ENCODE data around the gene HPCAL4. TPM values are rescaled to one million over a fixed set of nuclear protein-coding genes. Genes with fewer than 3 reads are reported as not detected.

Gene HPCAL4
- total and polyA plus RNA-seq, 9 of the 15 experiments (the other 6 are each of a cell fraction or from before 2014, with no cell fraction given) = 0.01 to 0.04 (median 0.04) TPM; not detected in 4

GRCh38 chr1:39677645-39678044 is 13.6 kb downstream of the HPCAL4 start (continued):
- TF ChIP-seq, protein P1, sequence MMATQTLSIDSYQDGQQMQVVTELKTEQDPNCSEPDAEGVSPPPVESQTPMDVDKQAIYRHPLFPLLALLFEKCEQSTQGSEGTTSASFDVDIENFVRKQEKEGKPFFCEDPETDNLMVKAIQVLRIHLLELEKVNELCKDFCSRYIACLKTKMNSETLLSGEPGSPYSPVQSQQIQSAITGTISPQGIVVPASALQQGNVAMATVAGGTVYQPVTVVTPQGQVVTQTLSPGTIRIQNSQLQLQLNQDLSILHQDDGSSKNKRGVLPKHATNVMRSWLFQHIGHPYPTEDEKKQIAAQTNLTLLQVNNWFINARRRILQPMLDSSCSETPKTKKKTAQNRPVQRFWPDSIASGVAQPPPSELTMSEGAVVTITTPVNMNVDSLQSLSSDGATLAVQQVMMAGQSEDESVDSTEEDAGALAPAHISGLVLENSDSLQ (IDR thresholded peaks at IDR 0.05) = peak; percentile 60; the same call in 1 of the 2 replicates
- TF ChIP-seq L3MBTL2 (IDR thresholded peaks at IDR 0.05) (peak; percentile 75), RBM15 (IDR thresholded peaks at IDR 0.05; ENCODE audit: insufficient read depth, low read length) (no peak), PML (IDR thresholded peaks at IDR 0.05; ENCODE audit: low read length) (no peak), SIX5 (IDR thresholded peaks at IDR 0.05; ENCODE audit: borderline replicate concordance in 1 of 2, insufficient read depth in 1 of 2, low read depth in 1 of 2, low read length in 2 of 2) (no peak), MGA (IDR thresholded peaks at IDR 0.05) (peak; percentile 75), ZFP91 (CRISPR knock-in tag; IDR thresholded peaks at IDR 0.05) (no peak), CREB1 (IDR thresholded peaks at IDR 0.05) (no peak), CREB1 (CRISPR knock-in tag; IDR thresholded peaks at IDR 0.05) (no peak), KDM5B (IDR thresholded peaks at IDR 0.05; ENCODE audit: insufficient replicate concordance, low read depth, low read length) (no peak), SNRNP70 (optimal IDR thresholded peaks at IDR 0.05; ENCODE audit: low read depth, low read length) (no peak), TCF7L2 (IDR thresholded peaks at IDR 0.05; ENCODE audit: low read depth, low read length) (no peak), BHLHE40 (IDR thresholded peaks at IDR 0.05; ENCODE audit: low read length) (no peak)
- TF ChIP-seq, protein P2, sequence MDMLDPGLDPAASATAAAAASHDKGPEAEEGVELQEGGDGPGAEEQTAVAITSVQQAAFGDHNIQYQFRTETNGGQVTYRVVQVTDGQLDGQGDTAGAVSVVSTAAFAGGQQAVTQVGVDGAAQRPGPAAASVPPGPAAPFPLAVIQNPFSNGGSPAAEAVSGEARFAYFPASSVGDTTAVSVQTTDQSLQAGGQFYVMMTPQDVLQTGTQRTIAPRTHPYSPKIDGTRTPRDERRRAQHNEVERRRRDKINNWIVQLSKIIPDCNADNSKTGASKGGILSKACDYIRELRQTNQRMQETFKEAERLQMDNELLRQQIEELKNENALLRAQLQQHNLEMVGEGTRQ (CRISPR knock-in tag; IDR thresholded peaks at IDR 0.05) = peak; percentile 57; the same call in 1 of the 2 replicates
